Tibial artery (tissue), 4 donors: ENCODE data around the gene MCEMP1.

Source experiments
- DNase-seq, 2 donors: peaks; one replicate each; pipeline ENCODE4 v3.0.0-alpha.2; 2019
- H3K27ac ChIP-seq, 2 donors: fragments of 200-600 bp; sonication (generic) in 1 of 2; 1 replicate in 1 of 2; 2 replicates in 1 of 2; pipeline ENCODE4 v1.5.1; 2018 to 2019; ENCODE audit warnings: mild to moderate bottlenecking in 1 of 2
- H3K27me3 ChIP-seq, 2 donors: fragments of 200-600 bp; sonication (generic) in 1 of 2; one replicate each; pipeline versions ENCODE4 v1.5.1 to v1.6.0; 2016 to 2019
- H3K36me3 ChIP-seq, 3 donors: fragments of 200-600 bp; sonication (generic) in 2 of 3; one replicate each; pipeline ENCODE4 v1.5.1; 2016 to 2019; ENCODE audit warnings: mild to moderate bottlenecking in 2 of 3
- H3K4me1 ChIP-seq, 4 donors: fragments of 200-600 bp; sonication (generic) in 2 of 4; 1 replicate in 3 of 4; 2 replicates in 1 of 4; pipeline ENCODE4 v1.5.1; 2016 to 2019
- H3K4me3 ChIP-seq, 2 donors: fragments of 200-600 bp; sonication (generic) in 1 of 2; 1 replicate in 1 of 2; 2 replicates in 1 of 2; pipeline ENCODE4 v1.5.1; 2018 to 2019; ENCODE audit warnings: mild to moderate bottlenecking in 2 of 2
- H3K9me3 ChIP-seq, 3 donors: fragments of 200-600 bp; sonication (generic) in 1 of 3; one replicate each; pipeline ENCODE4 v1.5.1; 2016 to 2019
- CTCF ChIP-seq, 2 experiments: fragments of 200-600 bp in 1 of 2; fragments of 450-650 bp in 1 of 2; IDR thresholded peaks; one replicate each; pipeline ENCODE4 v1.5.1; 2017 to 2019; ENCODE audit warnings: antibody characterized with exemption in 2 of 2, mild to moderate bottlenecking in 1 of 2, moderate library complexity in 1 of 2
- intact Hi-C: fragments of 100-400 bp; cut with DNase I; formaldehyde crosslinking; loops from one replicate; pipeline ENCODE4 v1.15.0; 2023; ENCODE audit warnings: low total_unique reads

The MCEMP1 gene

GRCh38 chr19:7632340-7633203 is 44.3 kb upstream of the MCEMP1 start:
- no peak for DNase-seq
- TF ChIP-seq CTCF (IDR thresholded peaks at IDR 0.05), result no peak
- H3K4me1 ChIP-seq, result peaks cover 3 to 46% (median 27%) of the 10 kb centered on the region in 4 donors
- no peak overlapping the region for H3K27ac ChIP-seq
- peaks cover 0 to 26% of the 10 kb centered on the region in 2 donors for H3K27me3 ChIP-seq
- peaks cover 0 to 23% (median under 1%) of the 10 kb centered on the region in 3 donors for H3K36me3 ChIP-seq
- no peak overlapping the region for H3K4me3 ChIP-seq
- intact Hi-C loops, result no loop called here
- H3K9me3 ChIP-seq, result no peaks in the 10 kb centered on the region

- H3K4me3 ChIP-seq, result no peak within 1 kb of the TSS
- TF ChIP-seq CTCF (IDR thresholded peaks at IDR 0.05), result no peak
- intact Hi-C loops, result no loop called here
- H3K27me3 ChIP-seq, result peaks cover 0 to 37% of the 10 kb centered on the region in 2 donors
- H3K4me1 ChIP-seq, result peaks cover under 1 to 34% (median 16%) of the 10 kb centered on the region in 4 donors
- no peaks in the 10 kb centered on the region for H3K9me3 ChIP-seq
- H3K36me3 ChIP-seq, result peaks cover 0 to 18% (median 0%) of the 10 kb centered on the region in 3 donors
- no peak for DNase-seq
- H3K27ac ChIP-seq, result no peak within 1 kb of the TSS
Observed at GRCh38 chr19:7633698-7634097, 43.2 kb upstream of the MCEMP1 start, which contains the start of gene PCP2. TSS of gene PCP2 (minus strand) at chr19:7633719. CDS start at chr19:7633457, 262 bp downstream.

- H3K9me3 ChIP-seq, result no peaks in the 10 kb centered on the region
- peaks cover 0 to 42% of the 10 kb centered on the region in 2 donors for H3K27me3 ChIP-seq
- no peak for TF ChIP-seq CTCF (IDR thresholded peaks at IDR 0.05)
- no peak overlapping the region for H3K4me3 ChIP-seq
- peaks cover 0 to 18% (median 0%) of the 10 kb centered on the region in 3 donors for H3K36me3 ChIP-seq
- intact Hi-C loops, result no loop called here
- no peak for DNase-seq
- peaks cover 0 to 23% (median 7%) of the 10 kb centered on the region in 4 donors for H3K4me1 ChIP-seq
- no peak overlapping the region for H3K27ac ChIP-seq
Observed at GRCh38 chr19:7635670-7636069, 41.2 kb upstream of the MCEMP1 start.

- Histone ChIP-seq H3K27me3 (peaks cover 0 to 42% of the 10 kb centered on the region in 2 donors), H3K36me3 (peaks cover 0 to 18% (median 0%) of the 10 kb centered on the region in 3 donors), H3K27ac (no peak overlapping the region), H3K4me1 (peaks cover 0 to 17% (median 1%) of the 10 kb centered on the region in 4 donors), H3K9me3 (no peaks in the 10 kb centered on the region), H3K4me3 (no peak overlapping the region)
- no peak for DNase-seq
- TF ChIP-seq CTCF (IDR thresholded peaks at IDR 0.05), result no peak
- intact Hi-C loops, result no loop called here
Observed at GRCh38 chr19:7636317-7636690, 40.6 kb upstream of the MCEMP1 start.

- peak in 1 of 2 donors; percentile 44 for DNase-seq
Observed at GRCh38 chr19:7636691-7637373, 40.1 kb upstream of the MCEMP1 start, which contains the start of gene STXBP2. TSS of gene STXBP2 (plus strand) at chr19:7637110. CDS start at chr19:7637150, 40 bp downstream.

More at GRCh38 chr19:7636691-7637373, 40.1 kb upstream of the MCEMP1 start, which contains the start of gene STXBP2:
- no peak for TF ChIP-seq CTCF (IDR thresholded peaks at IDR 0.05)
- Histone ChIP-seq H3K9me3 (no peaks in the 10 kb centered on the region), H3K36me3 (peaks cover 0 to 14% (median 0%) of the 10 kb centered on the region in 3 donors), H3K4me3 (peak within 1 kb of the TSS; percentile 35 to 44), H3K4me1 (peaks cover 0 to 12% (median 1%) of the 10 kb centered on the region in 4 donors), H3K27me3 (peaks cover 0 to 42% of the 10 kb centered on the region in 2 donors), H3K27ac (no peak within 1 kb of the TSS)
- intact Hi-C loops, result no loop called here
